ENCODE measurements around the gene LACTBL1. TPM values are rescaled to one million over a fixed set of nuclear protein-coding genes. Genes with fewer than 3 reads are reported as not detected.

LACTBL1 gene
- total RNA-seq, 1 donor, result not detected

GRCh38 chr1:22971611-22972405 is 858 bp downstream of the LACTBL1 start:
- Histone ChIP-seq H4K20me1 (ENCODE audit: insufficient read depth, low read length) (no peaks in the 10 kb centered on the region), H3K4me1 (ENCODE audit: insufficient read depth, low read length) (peaks cover 9% of the 10 kb centered on the region), H3K9me3 (ENCODE audit: low read depth, low read length) (no peaks in the 10 kb centered on the region), H3K79me2 (ENCODE audit: insufficient read depth, low read length) (no peaks in the 10 kb centered on the region), H3K36me3 (ENCODE audit: insufficient read depth, low read length) (no peaks in the 10 kb centered on the region), H3K27me3 (ENCODE audit: insufficient read depth, low read length) (peaks cover 44% of the 10 kb centered on the region), H3K4me2 (ENCODE audit: insufficient read depth, low read length) (no peak overlapping the region), H3K4me3 (ENCODE audit: insufficient read depth, low read length) (no peak overlapping the region), H2AFZ (ENCODE audit: low read length) (no peak overlapping the region), H3K27ac (ENCODE audit: low read depth, low read length) (no peak overlapping the region)
- no peak for DNase-seq (ENCODE audit: insufficient read length, low spot score, missing footprints)
- TF ChIP-seq CTCF (IDR thresholded peaks at IDR 0.05; ENCODE audit: extremely low read depth, low read depth, low read length), result no peak

- DNase-seq (ENCODE audit: insufficient read length, low spot score, missing footprints), result no peak
- TF ChIP-seq CTCF (IDR thresholded peaks at IDR 0.05; ENCODE audit: extremely low read depth, low read depth, low read length), result no peak
Measured at GRCh38 chr1:22971161-22971560, 1.5 kb downstream of the LACTBL1 start.

GRCh38 chr1:22970096-22970495 is 2.6 kb downstream of the LACTBL1 start:
- Histone ChIP-seq H3K4me1 (ENCODE audit: insufficient read depth, low read length) (no peaks in the 10 kb centered on the region), H3K79me2 (ENCODE audit: insufficient read depth, low read length) (no peaks in the 10 kb centered on the region), H3K36me3 (ENCODE audit: insufficient read depth, low read length) (no peaks in the 10 kb centered on the region), H2AFZ (ENCODE audit: low read length) (no peak overlapping the region), H3K27me3 (ENCODE audit: insufficient read depth, low read length) (peaks cover 44% of the 10 kb centered on the region), H3K4me2 (ENCODE audit: insufficient read depth, low read length) (no peak overlapping the region), H3K4me3 (ENCODE audit: insufficient read depth, low read length) (no peak overlapping the region), H3K27ac (ENCODE audit: low read depth, low read length) (no peak overlapping the region), H3K9me3 (ENCODE audit: low read depth, low read length) (peaks cover 8% of the 10 kb centered on the region), H4K20me1 (ENCODE audit: insufficient read depth, low read length) (no peaks in the 10 kb centered on the region)
- no peak for DNase-seq (ENCODE audit: insufficient read length, low spot score, missing footprints)
- no peak for TF ChIP-seq CTCF (IDR thresholded peaks at IDR 0.05; ENCODE audit: extremely low read depth, low read depth, low read length)

More at GRCh38 chr1:22971161-22971560, 1.5 kb downstream of the LACTBL1 start:
- no peak overlapping the region for H3K4me2 ChIP-seq (ENCODE audit: insufficient read depth, low read length)
- H3K79me2 ChIP-seq (ENCODE audit: insufficient read depth, low read length), result no peaks in the 10 kb centered on the region
- peaks cover 44% of the 10 kb centered on the region for H3K27me3 ChIP-seq (ENCODE audit: insufficient read depth, low read length)
- H3K4me1 ChIP-seq (ENCODE audit: insufficient read depth, low read length), result peaks cover 7% of the 10 kb centered on the region
- no peaks in the 10 kb centered on the region for H3K36me3 ChIP-seq (ENCODE audit: insufficient read depth, low read length)
- H2AFZ ChIP-seq (ENCODE audit: low read length), result no peak overlapping the region
- H4K20me1 ChIP-seq (ENCODE audit: insufficient read depth, low read length), result no peaks in the 10 kb centered on the region
- H3K9me3 ChIP-seq (ENCODE audit: low read depth, low read length), result peaks cover 6% of the 10 kb centered on the region
- no peak overlapping the region for H3K27ac ChIP-seq (ENCODE audit: low read depth, low read length)
- no peak overlapping the region for H3K4me3 ChIP-seq (ENCODE audit: insufficient read depth, low read length)

GRCh38 chr1:22969304-22969709 is 3.4 kb downstream of the LACTBL1 start:
- no peaks in the 10 kb centered on the region for H4K20me1 ChIP-seq (ENCODE audit: insufficient read depth, low read length)
- no peak overlapping the region for H3K4me3 ChIP-seq (ENCODE audit: insufficient read depth, low read length)
- H3K4me2 ChIP-seq (ENCODE audit: insufficient read depth, low read length), result no peak overlapping the region
- no peaks in the 10 kb centered on the region for H3K4me1 ChIP-seq (ENCODE audit: insufficient read depth, low read length)
- H3K9me3 ChIP-seq (ENCODE audit: low read depth, low read length), result peaks cover 8% of the 10 kb centered on the region
- no peaks in the 10 kb centered on the region for H3K79me2 ChIP-seq (ENCODE audit: insufficient read depth, low read length)
- H3K27ac ChIP-seq (ENCODE audit: low read depth, low read length), result no peak overlapping the region
- TF ChIP-seq CTCF (IDR thresholded peaks at IDR 0.05; ENCODE audit: extremely low read depth, low read depth, low read length), result no peak
- peaks cover 48% of the 10 kb centered on the region for H3K27me3 ChIP-seq (ENCODE audit: insufficient read depth, low read length)
- H3K36me3 ChIP-seq (ENCODE audit: insufficient read depth, low read length), result no peaks in the 10 kb centered on the region
- no peak overlapping the region for H2AFZ ChIP-seq (ENCODE audit: low read length)
- DNase-seq (ENCODE audit: insufficient read length, low spot score, missing footprints), result peak; percentile 78

Data from osteoblast (primary cell).